GM19468 (cell line): ENCODE results near the gene CARS1.

Source experiments
- ATAC-seq: cut with Tn5 transposase; IDR thresholded peaks from one replicate; pipeline ENCODE4 v1.9.1; 2021; ENCODE audit warnings: mild to moderate bottlenecking, moderate library complexity, moderate number of reproducible peaks; ENCODE audit not compliant: unreplicated experiment; ENCODE audit errors: extremely low read depth

The CARS1 gene

DNA sequence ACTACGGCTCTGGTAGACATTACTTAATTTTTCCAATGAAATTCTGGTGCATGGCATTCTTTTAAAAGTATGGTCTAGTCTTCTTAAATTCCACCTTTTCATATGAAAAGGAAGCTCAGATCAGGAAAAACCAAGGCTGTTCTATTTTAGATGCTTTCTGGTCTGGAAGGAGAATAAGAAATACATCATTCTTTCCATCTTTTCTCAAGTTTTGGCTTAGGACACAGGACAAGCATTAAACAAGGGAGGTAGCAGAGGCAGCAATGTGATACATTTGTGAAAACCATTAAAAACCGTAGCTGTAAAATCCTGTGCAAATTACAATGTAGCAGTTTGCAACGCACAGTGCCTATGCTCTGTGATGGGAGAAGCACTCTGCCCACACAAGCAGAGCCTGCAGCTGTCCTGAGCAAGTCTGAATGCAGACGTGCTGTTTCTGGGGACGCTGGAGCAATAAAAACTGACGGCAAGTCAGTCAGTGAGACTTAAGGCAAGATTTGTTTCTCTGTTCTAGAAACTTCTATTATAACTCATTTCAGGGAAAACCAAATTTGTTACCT lies 88.8 kb downstream of the CARS1 start:
- ATAC-seq = no peak

DNA sequence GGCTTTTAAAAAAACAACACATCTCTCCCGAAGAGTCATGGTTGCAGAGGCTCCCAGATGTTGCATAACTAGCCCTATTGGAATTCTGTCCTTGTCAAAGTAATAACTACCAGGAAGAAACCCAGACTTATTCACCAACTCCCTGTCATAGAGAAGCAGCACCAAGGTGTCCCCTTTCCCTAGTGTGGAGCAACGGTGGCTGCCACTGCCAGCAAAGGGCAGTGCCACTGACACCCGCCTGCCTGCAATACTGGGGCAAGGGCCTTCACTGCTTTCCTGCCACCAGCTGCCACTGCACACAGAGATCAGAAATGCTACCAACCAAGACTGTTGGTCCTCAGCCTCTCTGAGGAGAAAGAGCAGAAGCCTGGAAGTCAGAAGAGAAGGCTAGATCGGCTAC lies 92.4 kb downstream of the CARS1 start:
- ATAC-seq = no peak

DNA sequence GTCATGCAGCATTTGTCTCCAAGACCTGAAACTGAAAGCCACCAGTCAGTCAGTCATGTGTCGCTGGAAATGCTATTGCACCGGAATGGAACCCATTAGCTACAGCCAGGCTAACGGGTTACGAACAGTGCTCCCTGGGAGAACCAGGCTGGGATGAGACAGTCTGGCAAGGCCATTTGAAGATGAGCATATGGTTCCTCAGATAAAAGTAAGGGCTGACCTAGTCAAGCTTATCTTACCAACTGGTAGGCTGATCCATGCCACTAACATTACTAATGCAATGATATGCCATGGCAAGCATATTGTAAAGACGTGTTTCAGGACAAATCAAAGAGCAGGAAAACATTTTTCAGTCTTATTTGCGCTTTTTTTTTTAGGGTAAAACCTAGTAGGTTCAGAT lies 93.5 kb downstream of the CARS1 start:
- no peak for ATAC-seq

DNA sequence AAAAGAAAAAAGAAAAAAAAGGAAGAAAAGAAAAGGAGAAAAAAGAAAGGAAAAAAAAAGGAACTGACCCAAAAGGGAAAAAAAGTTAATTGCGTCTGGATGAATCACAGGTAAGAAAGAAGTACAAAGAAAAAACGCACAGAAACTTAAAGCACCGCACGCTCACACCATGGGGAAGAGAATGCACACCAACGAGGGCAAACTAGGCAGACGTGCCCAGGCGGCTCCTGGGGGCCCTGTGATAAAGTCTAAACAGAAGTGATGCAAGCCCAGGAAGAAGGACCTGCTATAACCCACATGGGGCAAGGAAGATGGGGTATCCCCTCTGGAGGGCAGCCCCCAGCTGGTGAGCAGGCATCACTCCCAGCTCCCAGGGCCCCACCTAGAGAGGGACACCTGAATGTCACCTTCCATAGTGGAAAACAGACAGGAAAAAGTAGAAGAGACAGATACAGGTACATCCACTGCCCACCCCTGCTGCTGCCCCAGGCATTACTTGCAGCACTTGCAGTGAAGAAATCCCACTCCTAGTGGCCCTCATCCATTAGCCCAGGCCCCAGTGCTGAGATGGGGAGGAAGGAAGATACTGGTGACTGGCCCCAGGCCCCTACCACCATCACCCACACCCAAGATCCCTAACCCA lies 94.0 kb downstream of the CARS1 start:
- ATAC-seq = no peak

DNA sequence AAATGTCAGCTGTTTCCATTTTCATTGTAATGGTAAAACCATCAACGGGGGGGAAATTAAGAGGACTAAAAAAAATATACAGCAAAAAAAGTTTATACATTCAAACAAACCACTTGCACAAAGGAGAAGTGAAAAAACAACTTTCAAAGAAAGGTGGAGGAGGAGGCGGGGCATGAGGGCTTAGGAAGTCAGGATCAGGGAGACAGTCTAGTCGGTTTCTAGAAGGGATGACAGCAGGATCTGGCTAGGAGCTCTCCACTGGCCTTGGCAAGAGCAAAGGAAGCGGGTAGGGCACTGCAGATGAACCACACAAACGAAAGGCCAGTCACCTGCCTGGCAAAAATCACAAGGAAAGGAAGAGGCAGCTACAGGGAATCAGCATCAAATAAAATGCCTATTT lies 96.1 kb downstream of the CARS1 start:
- ATAC-seq = no peak

DNA sequence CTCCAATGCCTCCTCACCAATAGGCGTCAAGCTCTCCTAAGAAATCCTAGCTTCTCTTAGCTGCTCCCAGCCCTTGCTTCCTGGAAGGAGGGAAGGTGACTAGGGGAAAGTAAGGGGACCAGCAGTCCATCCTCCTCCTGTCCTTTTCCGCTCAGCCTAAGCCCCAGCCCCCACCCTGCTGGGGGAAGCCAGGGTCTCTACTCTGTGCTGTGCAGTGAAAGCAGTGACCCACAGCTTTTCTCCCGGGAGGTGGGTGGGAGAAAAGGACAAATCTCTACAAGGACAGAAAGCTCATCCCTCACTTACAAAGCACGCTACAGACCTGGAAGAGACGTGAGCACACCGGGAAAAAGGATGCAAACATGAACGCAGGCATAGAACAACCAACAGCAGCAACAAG lies 97.1 kb downstream of the CARS1 start:
- ATAC-seq = no peak

DNA sequence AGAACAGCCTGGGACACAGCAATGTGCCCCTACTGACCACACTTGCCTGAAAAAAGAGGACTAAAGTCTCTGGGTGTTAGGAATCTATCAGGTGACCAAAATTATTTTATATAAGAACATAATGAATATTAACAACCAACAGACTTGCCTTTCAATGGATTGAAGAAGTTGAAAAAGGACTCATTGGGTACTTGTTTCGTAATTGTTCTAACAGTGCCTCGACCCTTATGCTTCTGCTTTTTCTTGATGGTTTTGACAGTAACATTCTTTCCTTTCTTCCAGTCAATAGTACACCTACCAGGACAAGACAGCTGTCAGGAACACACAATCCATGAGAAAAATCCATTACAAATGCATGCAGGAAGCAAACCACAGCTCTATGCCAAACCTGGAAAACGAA lies 99.0 kb downstream of the CARS1 start:
- ATAC-seq = no peak

DNA sequence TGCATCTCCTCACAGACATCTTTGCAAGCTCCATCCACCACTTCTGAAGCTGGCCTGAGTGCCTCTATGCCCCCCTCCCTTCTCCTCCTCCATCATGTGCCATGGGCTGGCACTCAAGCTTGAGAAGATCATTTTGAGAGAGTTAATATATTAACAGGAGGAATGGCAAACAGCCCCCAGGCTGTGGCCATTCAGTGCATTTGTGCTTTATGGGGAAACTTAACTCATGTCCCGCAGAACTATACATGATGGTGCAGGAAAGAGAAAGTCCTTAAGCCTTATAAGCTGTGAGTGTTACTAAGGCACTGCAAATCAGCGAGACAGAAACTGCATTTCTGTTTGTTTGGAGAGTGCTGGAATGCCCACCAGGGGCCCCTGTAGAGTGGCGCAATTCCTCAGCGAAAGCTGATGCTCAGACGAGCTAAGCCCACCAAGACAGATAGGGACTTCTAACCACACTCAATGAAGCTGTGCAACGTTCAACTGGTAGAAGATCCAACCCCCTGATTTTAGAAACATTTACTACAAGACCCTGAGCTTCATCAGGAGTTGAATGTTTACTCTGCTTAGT lies 101.2 kb downstream of the CARS1 start:
- no peak for ATAC-seq

DNA sequence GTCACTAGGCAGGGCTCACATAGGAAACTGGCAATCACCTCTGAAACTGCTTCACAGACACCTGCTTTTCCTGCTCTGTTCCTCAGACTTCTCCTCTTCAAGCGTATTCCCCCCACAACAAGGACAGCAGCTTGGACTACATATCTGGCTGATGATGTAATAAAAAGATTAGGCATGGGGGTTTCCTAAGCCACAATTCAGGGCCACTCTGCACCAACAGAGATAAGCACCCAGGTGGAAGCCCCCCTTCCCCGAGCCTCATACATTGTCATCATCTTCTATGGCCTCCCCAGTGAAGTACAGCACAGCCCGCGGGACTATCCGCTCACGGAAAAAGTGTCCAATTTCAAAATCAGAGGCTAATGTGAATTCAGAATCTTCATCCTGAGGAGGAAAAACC lies 103.0 kb downstream of the CARS1 start:
- ATAC-seq = no peak

DNA sequence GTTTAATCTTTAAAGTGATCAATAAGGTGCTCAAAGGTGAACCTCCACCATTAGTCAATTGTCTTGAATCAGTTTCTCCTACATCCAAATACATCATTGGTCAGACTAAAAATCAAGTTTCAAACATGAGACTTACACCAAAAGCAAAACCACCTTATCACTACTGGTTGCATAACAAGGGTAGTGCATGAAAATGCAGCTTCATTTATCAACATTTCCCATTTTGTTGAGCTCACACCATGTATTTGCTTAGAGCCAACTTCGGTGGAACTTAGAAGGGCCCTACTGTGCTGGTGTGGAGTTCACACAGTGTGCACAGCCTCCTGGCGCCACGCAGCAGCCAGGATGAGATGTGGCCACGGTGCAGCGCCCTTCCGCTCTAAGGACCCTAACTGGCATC lies 104.9 kb downstream of the CARS1 start:
- no peak for ATAC-seq

DNA sequence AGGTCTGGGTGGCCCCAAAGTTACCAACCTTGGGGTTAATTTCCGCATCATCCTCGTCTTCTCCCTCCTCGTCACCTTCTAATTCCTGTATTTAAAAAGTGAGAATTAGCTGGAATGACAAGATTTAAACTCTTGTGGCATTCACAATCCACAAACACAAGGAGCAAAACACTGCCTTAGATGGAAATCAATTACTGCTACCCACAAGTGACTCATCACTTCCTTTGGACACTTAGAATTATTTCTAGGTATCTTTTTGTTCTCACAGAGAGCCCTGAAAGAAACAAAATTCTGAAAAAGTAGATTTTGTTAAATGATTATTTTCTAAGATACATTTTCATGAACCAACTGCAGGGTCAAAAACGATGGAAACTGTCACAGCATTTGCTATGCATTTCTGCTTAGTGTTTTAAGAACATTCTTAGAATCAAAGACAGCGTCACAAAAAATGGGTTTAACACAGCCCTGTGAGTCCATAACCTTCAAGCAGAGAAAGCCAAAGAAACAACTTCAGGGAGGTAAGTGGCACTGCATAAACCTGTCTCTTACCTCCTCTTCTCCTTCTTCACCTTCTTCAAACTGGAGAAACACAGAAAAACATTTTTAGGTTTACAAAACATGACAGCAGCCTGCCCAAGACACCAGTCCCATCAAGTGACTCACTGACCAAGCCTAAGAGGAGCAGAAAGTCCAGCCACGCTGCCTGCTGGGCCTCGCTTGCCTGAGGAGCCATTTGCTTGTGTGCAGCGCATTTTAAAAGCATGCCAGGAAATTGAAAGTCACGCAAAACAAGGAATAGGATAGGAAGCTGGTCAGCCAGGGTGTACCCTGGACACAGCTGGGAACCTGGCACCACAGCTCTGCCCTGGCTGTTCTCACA lies 105.8 kb downstream of the CARS1 start:
- no peak for ATAC-seq
